Measurements from ENCODE around the gene CXCL12.

CXCL12 gene

GRCh38 chr10:44334091-44334490 lies 50.8 kb downstream of the CXCL12 start:
- no peak for DNase-seq (ENCODE audit: low read depth in 2 of 2)

DNA sequence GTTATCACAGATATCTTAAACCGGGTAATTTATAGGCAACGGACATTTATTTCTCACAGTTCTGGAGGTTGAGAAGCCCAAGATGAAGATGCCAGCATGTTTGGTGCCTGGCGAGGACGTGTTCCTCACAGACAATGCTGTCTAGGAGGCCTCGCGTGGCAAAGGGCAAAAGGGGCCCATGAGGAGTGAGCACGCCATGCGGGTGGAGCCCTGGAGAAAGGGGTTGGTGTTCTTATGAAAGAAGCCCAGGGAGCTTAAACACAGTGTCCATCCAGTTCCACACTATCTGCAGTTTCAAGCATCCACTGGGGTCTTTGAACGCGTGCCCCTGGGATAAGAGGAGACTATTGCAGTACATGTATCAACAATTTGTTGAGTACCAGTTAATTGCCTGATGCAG lies 51.4 kb downstream of the CXCL12 start:
- DNase-seq (ENCODE audit: low read depth in 2 of 2): no peak

DNA sequence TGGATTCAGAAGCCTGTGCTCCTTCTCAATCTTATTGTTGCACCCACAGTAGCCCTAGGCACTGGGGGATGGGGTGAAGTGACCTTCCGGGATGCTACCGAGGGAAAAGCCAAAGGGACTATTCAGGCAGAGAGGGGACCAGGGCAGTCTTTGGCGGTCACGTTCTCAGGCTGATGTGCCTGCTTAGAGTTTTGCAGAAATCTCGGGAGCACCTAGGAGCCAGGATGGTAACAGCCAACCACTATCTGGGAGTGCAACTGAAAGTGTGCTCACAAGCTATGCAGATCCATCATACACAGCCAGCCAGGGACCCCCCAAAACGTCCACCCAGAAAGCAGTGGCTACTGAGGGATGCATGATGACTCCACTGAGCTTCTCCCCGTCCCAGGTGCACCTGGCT lies 52.4 kb downstream of the CXCL12 start:
- DNase-seq (ENCODE audit: low read depth in 2 of 2): no peak

DNA sequence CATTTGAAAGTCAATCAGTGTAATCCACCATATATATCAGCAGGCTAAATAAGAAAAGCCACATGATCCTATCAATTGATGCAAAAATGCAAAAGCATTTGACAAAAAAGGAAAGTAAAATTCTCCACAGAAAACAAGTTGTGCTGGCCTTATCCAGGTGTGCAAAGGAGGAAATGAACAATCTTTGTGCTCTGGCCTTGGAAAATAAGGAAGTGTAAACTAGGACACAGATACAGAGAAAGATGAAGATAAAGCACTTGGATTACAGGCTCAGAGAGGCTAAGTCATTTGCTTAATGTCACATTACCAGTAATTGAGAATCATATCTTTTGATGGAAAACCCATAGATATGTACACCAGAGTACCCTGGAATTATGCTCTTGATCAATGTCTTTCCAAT lies 54.5 kb downstream of the CXCL12 start:
- no peak for DNase-seq (ENCODE audit: low read depth in 2 of 2)

- no peak for DNase-seq (ENCODE audit: low read depth in 2 of 2)
Measured at GRCh38 chr10:44327461-44327860, 57.4 kb downstream of the CXCL12 start.

Data from stimulated activated CD8-positive, alpha-beta memory T cell treated with anti-CD3 and anti-CD28 coated beads, Interleukin-2, amount 100 ng/mL, for 1 hour (primary cell).